ENCODE measurements around the gene DLG2. TPM values are rescaled to one million over a fixed set of nuclear protein-coding genes. Genes with fewer than 3 reads are reported as not detected.

DLG2 gene
- total and polyA plus RNA-seq, 11 donors, result 2.4 to 13.9 (median 7.1) TPM

DNA sequence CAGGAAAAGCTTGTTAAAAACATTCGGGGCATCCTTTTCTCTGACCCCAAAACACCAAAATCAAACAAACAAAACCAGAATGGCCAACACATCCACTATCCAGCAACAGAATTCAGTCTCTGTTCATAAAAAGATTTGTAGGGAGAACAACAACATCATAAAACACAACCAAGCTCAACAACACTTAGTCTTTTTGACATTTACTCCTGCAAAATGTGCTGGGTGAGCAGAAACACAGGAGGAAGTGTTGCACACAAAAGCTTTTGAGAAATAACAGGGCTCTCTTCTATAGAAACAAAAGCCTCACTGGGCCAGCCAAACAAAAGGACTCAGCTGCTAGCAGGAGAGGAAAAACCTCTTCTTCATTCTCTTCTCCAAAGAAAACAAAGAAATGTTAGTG lies 1604.9 kb downstream of the DLG2 start:
- DNase-seq (no peak), ATAC-seq (no peak)
- Histone ChIP-seq H3K36me3 (no peaks in the 10 kb centered on the region), H3K27me3 (no peaks in the 10 kb centered on the region), H3K4me3 (no peak overlapping the region), H3K4me1 (no peaks in the 10 kb centered on the region), H3K9me3 (no peaks in the 10 kb centered on the region), H3K27ac (no peak overlapping the region)
- WGBS, 4 donors, result 39 to 85% (median 61%) methylated on average over 1 of the region's 1 CpG
- intact Hi-C loops (cut with DNase I), result no loop called here
- TF ChIP-seq POLR2A (IDR thresholded peaks at IDR 0.05), result no peak
- TF ChIP-seq, protein P1, sequence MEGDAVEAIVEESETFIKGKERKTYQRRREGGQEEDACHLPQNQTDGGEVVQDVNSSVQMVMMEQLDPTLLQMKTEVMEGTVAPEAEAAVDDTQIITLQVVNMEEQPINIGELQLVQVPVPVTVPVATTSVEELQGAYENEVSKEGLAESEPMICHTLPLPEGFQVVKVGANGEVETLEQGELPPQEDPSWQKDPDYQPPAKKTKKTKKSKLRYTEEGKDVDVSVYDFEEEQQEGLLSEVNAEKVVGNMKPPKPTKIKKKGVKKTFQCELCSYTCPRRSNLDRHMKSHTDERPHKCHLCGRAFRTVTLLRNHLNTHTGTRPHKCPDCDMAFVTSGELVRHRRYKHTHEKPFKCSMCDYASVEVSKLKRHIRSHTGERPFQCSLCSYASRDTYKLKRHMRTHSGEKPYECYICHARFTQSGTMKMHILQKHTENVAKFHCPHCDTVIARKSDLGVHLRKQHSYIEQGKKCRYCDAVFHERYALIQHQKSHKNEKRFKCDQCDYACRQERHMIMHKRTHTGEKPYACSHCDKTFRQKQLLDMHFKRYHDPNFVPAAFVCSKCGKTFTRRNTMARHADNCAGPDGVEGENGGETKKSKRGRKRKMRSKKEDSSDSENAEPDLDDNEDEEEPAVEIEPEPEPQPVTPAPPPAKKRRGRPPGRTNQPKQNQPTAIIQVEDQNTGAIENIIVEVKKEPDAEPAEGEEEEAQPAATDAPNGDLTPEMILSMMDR (IDR thresholded peaks at IDR 0.05), result no peak

DNA sequence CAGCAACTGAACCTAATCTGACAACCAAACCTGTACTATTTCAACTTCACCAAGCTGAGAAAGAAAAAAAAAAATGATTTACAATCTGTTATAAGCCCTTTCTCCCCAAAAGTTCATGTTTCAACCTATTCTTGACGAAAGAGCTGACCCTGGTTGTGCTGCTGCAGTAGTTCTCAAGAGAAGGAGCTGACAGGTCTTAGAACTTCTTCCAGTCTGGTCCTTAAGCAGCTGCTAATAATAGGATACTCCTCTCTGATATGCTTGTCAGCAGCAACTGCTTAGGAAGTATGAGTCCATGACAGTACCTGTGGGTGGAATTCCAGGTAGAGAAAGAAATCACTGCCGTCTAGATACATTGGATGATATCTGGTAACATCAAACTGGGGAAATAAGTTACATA lies 1605.9 kb downstream of the DLG2 start:
- Histone ChIP-seq H3K27ac (no peak overlapping the region), H3K36me3 (no peaks in the 10 kb centered on the region), H3K4me3 (no peak overlapping the region), H3K4me1 (no peaks in the 10 kb centered on the region), H3K9me3 (no peaks in the 10 kb centered on the region), H3K27me3 (no peaks in the 10 kb centered on the region)
- no peak for TF ChIP-seq POLR2A (IDR thresholded peaks at IDR 0.05)
- TF ChIP-seq, protein P1 (IDR thresholded peaks at IDR 0.05), result no peak
- ATAC-seq (no peak), DNase-seq (no peak)
- intact Hi-C loops (cut with DNase I), result no loop called here
- WGBS, 4 donors, result 38 to 55% (median 43%) methylated on average over 2 of the region's 2 CpGs

DNA sequence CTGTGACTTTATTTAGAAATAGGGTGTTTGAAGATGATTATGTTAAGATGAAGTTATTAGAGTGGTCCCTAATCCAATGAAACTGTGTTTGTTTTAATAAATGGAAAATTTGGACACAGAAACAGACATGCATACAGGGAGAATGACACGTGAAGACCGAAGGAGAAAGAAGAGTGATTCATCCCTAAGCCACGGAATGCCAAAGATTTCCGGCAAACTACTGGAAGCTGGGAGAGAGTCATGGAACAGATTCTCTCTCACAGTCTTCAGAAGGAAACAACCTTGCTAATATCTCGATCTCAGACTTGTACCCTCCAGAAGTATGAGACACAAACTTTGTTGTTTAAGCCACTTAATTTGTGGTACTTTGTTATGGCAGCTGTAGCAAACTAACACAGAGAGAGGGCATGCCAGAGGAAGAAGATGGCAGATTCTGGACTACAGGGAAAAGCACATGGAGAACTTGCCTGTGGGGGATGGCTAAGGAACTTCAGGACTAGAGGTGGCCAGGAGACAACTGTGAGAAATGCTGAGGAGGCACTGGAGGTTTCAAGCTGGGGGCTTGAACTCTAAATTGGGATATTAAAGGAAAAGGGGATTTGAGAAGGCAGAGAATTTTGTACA lies 1607.5 kb downstream of the DLG2 start:
- Histone ChIP-seq H3K36me3 (no peaks in the 10 kb centered on the region), H3K4me1 (no peaks in the 10 kb centered on the region), H3K4me3 (no peak overlapping the region), H3K9me3 (no peaks in the 10 kb centered on the region), H3K27me3 (no peaks in the 10 kb centered on the region), H3K27ac (no peak overlapping the region)
- 77 to 86% (median 83%) methylated on average over 5 of the region's 5 CpGs for WGBS, 4 donors
- DNase-seq (no peak), ATAC-seq (no peak)
- intact Hi-C loops (cut with DNase I), result no loop called here
- no peak for TF ChIP-seq POLR2A (IDR thresholded peaks at IDR 0.05)
- TF ChIP-seq, protein P1 (IDR thresholded peaks at IDR 0.05), result no peak

DNA sequence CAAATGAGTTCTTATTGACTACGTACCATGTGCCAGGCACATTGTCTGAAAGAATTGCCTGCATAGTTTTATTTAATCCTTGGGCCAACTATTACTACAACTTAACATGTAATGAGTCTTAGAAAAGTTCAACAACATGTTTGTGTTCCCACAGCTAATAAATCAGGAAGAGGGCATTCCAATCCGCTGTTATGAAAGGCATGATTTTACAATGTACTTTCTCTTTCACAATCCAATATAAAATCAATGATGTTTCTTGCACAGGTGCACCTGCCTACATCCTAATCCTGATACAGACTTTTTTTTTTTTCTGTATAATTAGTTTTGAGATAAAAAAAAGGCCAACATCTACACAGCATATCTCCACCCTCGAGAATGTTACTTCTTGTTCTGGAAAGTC lies 1612.6 kb downstream of the DLG2 start:
- Histone ChIP-seq H3K36me3 (no peaks in the 10 kb centered on the region), H3K4me3 (no peak overlapping the region), H3K9me3 (no peaks in the 10 kb centered on the region), H3K27me3 (no peaks in the 10 kb centered on the region), H3K27ac (no peak overlapping the region), H3K4me1 (peaks cover 0 to 12% (median 0%) of the 10 kb centered on the region in 12 donors)
- WGBS, 4 donors, result 85 to 87% (median 86%) methylated on average over 3 of the region's 3 CpGs
- intact Hi-C loops (cut with DNase I), result no loop called here
- no peak for ATAC-seq
- DNase-seq, result no peak
- no peak for TF ChIP-seq POLR2A (IDR thresholded peaks at IDR 0.05)
- TF ChIP-seq, protein P1 (IDR thresholded peaks at IDR 0.05), result no peak
